22Rv1 (cell line): Measurements from ENCODE around the gene LONRF2.

Experiments used
- ZFX ChIP-seq: fragments of 450-650 bp; IDR thresholded peaks from 2 replicates; pipeline ENCODE4 v1.6.1; 2017; ENCODE audit warnings: antibody characterized with exemption, borderline replicate concordance
- TF ChIP-seq, protein P1 (sequence below): fragments of 450-650 bp; IDR thresholded peaks from 2 replicates; pipeline ENCODE4 v1.5.1; 2017; ENCODE audit warnings: mild to moderate bottlenecking

DNA sequence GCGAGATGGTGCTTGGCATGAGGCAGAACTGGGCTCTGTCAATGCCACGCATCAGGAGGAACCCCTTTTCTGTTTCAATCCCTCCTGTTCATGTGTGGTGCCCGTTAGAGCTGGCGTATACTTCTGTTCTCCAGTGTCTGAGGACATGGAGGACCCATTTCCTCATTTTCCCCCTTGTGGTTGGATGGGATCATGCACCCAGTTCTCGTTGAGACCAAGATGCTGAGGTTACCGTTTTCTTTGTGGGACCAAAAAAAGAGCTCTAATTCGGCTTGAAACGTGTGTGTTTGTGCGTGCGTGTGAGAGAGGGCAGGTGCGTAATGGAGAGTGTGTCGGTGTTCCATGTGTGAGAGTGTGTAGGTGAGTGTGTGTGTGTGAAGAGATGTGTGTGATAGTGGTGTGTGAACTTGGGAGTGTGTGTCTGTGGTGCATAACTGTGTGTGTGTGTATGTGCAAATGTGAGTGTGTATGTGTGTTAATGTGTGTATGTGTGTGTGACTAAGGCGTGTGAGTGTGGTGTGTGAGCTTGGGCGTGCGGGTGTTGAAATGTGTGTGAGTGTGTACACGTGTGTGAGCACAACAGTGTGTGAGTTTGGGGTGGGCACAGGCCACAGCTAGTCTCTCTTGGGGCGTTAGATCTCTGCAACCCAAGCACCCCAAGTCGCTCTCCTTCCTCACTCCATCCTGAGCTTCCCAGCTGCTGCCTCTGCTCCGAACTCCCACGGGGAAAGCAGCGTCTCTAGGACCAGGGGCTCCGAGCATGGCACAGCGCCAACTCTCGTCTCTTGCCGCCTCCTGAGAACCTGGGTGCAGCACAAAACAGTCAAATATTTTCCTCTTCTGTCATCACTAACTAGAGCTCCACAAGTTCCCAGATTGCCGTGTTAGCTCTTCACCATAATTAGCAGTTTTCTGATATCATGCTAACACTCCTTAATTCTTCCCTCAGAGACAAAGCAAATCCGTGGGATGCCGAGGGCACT is 75.8 kb downstream of the LONRF2 start:
- TF ChIP-seq, protein P1, sequence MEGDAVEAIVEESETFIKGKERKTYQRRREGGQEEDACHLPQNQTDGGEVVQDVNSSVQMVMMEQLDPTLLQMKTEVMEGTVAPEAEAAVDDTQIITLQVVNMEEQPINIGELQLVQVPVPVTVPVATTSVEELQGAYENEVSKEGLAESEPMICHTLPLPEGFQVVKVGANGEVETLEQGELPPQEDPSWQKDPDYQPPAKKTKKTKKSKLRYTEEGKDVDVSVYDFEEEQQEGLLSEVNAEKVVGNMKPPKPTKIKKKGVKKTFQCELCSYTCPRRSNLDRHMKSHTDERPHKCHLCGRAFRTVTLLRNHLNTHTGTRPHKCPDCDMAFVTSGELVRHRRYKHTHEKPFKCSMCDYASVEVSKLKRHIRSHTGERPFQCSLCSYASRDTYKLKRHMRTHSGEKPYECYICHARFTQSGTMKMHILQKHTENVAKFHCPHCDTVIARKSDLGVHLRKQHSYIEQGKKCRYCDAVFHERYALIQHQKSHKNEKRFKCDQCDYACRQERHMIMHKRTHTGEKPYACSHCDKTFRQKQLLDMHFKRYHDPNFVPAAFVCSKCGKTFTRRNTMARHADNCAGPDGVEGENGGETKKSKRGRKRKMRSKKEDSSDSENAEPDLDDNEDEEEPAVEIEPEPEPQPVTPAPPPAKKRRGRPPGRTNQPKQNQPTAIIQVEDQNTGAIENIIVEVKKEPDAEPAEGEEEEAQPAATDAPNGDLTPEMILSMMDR: peak; percentile 27; the same call in 1 of the 2 replicates
- no peak for TF ChIP-seq ZFX
